Epithelial cell of proximal tubule (primary cell): Measurements from ENCODE around the gene PRR36. TPM values are rescaled to one million over a fixed set of nuclear protein-coding genes. Genes with fewer than 3 reads are reported as not detected.

Experiments
- DNase-seq: peaks from one replicate; pipeline ENCODE4 v3.0.0-alpha.2; 2011; ENCODE audit warnings: low read depth
- H3K4me3 ChIP-seq: 2 replicates; pipeline ENCODE4 v1.5.1; 2011; ENCODE audit warnings: low read depth, mild to moderate bottlenecking, low read length
- CTCF ChIP-seq: conservative IDR thresholded peaks from 2 replicates; pipeline ENCODE4 v1.5.1; 2012; ENCODE audit warnings: low read depth, mild to moderate bottlenecking, low read length
- total RNA-seq: library from RNA; depleted of rRNA; stranded (reverse); fragments of >200 nt; gene quantifications from 2 replicates; pipeline ENCODE4 v1.2.3, GENCODE V29; 2015

Gene PRR36
- total RNA-seq, 1 donor from 2014 or later: 0.81 TPM

GRCh38 chr19:7850000-7850813, 24.0 kb downstream of the PRR36 start:
- no peak for DNase-seq
- no peak overlapping the region for H3K4me3 ChIP-seq
- TF ChIP-seq CTCF: no peak

GRCh38 chr19:7849631-7849999, 24.6 kb downstream of the PRR36 start:
- TF ChIP-seq CTCF: no peak
- DNase-seq: no peak
- H3K4me3 ChIP-seq: no peak overlapping the region

GRCh38 chr19:7848779-7849457, 25.3 kb downstream of the PRR36 start:
- no peak for DNase-seq
- no peak for TF ChIP-seq CTCF
- H3K4me3 ChIP-seq: no peak overlapping the region

- TF ChIP-seq CTCF: no peak
- no peak for DNase-seq
Observed at GRCh38 chr19:7847664-7848063, 26.5 kb downstream of the PRR36 start.

GRCh38 chr19:7846155-7846646, 28.0 kb downstream of the PRR36 start:
- TF ChIP-seq CTCF: no peak

More at GRCh38 chr19:7847664-7848063, 26.5 kb downstream of the PRR36 start:
- no peak overlapping the region for H3K4me3 ChIP-seq

GRCh38 chr19:7845390-7846154, 28.6 kb downstream of the PRR36 start:
- no peak for DNase-seq
- no peak overlapping the region for H3K4me3 ChIP-seq
- TF ChIP-seq CTCF: no peak

More at GRCh38 chr19:7846155-7846646, 28.0 kb downstream of the PRR36 start:
- H3K4me3 ChIP-seq: no peak overlapping the region
- DNase-seq: no peak
